Colon (tissue), 2 donors: ENCODE data around the gene GATA6.

Experiments used
- FAIRE-seq: peaks from 2 replicates; lab custom pipeline; 2012; peaks lifted over from hg19 to GRCh38; lab: Jason Lieb, UNC
- donor health status: control.
- donor health status: control.

Gene GATA6

DNA sequence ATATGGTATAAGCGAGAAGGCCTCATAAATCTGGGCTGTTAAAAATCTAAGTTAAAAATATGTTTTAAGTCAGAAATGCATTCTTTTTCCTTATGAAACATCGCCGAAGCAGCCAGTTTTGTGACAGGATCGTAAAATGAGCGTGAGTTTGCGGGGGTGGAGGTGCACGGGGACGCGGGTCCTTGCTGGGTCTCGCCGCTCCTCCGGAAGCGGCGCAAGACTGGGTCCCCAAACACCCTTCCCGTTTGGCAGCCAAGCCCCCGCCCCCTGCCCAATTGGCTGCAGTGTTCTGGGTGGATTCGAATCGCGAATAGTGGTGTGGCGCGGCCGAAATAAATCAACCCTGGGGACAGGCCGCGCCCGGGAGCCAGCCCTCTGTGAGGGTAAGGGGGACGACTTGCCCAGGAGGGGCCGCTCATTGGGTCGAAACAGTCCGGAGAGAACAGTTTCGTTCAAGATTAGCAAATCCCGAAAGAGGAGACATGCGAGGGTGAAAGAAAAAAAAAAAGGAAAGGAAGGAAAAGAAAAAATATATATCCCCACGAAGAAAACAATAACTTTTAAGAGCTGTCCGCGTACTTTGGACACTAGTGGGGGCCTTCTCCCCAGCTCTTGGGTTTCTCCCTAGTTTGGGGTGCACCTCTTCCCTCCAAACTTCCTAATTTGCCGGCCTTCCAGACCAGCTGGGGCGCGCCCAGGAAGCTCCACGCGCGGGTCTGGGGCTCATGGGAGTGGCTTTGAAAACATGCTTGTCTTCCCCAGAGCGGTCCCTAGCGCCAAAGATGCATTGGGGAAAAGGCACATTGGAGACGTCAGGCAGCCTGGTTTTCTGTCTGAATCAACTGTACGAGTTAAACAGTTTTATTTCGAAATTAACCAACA is 3.1 kb upstream of the GATA6 start:
- FAIRE-seq = no peak

DNA sequence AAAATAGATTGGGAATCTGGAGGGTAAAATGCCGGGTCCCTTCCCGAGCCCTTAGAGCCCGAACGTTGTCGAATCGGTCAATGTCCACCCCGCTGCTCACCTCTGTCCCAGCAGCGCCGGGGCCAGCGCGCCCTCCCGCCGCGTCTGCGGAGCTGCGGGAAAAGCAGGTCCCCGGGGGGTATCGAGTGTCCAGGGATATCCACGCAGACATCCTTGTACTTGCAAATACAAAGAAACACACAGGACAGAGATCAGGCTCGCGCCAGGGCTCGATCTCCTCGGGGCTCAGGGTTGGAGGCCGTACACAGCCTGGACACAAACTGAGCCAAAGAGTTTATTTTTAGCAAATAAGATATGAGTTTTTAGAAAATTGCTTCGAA is 2.3 kb upstream of the GATA6 start:
- no peak for FAIRE-seq

DNA sequence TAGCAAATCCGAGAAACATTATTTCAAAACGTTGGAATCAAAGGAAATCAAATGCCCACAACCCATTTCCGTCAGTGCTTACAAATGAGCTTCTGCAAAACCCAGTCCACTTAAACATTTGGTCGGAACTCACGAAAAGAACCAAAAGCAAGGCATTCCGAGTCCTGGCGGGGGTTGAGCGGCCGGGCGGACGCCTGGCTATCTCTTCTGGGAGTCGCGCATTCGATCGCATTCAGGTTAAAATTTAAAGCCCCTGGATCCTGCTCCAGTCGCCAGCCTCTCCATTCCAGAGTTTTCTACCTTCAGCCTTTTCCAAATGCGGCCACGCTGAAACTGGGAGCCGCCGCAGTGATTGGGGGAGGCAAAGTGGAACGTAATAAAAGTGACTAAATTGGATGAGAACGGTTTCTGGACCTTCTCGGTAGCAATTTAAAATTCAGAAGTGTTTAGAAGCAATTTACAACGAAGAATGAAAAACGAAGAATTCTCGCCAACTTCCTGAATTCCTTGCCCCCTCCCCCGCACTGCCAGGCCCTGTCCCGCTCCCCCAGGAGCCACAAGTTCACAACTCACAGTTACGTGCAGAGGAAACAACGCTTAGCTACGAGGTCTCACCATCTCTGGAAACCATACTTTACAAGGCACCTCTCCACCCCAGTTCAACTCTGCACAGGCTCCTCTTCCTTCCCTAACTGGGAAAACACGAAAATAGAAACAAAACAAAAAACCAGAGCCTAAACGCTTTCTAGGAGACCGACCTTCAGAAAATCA is 1.7 kb upstream of the GATA6 start:
- no peak for FAIRE-seq

DNA sequence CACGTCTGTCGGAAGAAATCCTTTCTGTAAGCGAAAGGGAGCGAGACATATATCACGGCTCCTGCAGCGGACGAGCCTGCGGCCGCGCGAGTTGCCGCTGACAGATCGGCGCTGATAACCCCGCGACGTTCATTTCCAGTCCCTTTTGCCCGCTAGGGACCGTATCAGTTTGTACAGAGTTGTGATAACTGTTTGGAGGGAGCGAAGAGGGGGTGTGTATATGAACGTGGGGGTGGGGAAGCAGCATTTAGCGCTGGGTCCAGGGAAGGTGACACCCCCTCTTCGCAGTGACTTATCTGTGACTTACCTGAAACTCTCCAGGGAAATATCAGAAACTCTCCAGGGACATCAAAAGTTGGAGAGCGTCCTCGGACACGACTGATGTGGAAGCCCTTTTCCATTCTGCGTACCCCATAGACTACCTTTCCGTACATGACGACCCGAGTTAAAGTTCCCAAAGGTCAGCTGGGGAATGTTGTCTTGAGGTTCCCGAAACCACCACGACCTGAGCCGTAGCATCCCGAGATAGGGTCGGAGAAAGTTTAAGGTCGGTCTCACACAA is 948 bp upstream of the GATA6 start:
- no peak for FAIRE-seq

DNA sequence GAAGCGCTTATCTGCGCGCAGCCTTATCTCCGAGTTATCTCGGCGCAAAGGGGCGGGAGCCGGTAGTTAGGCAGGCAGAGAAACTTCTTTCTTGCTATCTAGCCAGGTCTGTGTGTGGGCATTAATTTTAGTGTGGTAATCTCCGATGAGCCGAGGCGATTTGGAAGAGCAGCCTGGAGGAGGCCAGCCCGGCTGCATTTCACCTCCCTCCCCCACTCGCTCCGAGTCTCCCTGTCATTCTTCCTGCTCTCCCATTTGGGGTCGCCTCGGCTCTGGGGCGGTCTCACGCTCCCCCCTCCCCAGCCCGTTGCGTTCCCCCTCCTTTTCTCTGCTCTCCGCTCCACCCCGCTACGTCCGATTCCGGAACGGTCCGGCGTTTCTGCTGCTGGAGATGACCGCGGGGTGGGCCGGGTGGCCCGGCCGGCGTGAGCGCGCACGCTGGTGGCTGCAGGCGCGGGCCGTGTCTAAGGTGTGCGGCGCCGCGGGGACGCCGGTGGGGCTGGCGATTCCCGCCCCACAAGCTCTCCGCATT is 566 bp downstream of the GATA6 start:
- no peak for FAIRE-seq

DNA sequence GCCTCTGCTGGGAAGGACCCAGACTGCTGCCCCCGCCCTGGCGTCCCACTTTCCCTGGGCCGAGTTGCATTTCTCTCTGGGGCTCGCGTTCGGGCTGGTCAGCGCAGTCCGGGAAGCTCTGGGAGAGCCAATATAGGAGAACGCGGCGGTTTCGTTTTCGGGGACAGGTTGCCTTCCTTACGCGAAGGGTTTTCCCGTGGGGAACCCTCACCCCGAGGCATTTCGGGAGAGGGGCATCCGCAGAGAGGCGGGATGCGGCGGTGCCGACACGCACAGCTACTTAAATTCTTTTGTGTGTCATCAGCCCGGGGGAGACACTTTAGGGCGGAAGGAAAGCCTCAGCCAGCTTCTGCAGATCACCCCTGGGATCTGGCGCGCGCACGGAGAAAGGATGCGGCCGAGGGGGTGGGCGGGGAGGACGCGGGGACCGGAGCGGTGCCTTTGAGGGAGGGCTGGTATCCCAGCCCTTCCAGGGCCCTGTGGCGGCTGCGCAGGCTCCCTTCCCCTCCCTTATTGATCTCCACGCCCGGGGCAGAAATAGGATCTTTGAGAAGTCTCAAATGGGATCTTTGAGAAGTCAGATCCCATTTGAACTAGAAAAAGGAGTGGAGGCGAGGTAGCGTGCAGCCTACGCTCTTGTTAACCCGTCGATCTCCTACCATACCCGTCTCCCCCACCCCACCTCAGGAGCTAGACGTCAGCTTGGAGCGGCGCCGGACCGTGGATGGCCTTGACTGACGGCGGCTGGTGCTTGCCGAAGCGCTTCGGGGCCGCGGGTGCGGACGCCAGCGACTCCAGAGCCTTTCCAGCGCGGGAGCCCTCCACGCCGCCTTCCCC is 1.2 kb downstream of the GATA6 start:
- FAIRE-seq = no peak

DNA sequence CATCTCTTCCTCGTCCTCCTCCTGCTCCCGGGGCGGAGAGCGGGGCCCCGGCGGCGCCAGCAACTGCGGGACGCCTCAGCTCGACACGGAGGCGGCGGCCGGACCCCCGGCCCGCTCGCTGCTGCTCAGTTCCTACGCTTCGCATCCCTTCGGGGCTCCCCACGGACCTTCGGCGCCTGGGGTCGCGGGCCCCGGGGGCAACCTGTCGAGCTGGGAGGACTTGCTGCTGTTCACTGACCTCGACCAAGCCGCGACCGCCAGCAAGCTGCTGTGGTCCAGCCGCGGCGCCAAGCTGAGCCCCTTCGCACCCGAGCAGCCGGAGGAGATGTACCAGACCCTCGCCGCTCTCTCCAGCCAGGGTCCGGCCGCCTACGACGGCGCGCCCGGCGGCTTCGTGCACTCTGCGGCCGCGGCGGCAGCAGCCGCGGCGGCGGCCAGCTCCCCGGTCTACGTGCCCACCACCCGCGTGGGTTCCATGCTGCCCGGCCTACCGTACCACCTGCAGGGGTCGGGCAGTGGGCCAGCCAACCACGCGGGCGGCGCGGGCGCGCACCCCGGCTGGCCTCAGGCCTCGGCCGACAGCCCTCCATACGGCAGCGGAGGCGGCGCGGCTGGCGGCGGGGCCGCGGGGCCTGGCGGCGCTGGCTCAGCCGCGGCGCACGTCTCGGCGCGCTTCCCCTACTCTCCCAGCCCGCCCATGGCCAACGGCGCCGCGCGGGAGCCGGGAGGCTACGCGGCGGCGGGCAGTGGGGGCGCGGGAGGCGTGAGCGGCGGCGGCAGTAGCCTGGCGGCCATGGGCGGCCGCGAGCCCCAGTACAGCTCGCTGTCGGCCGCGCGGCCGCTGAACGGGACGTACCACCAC is 2.1 kb downstream of the GATA6 start:
- no peak for FAIRE-seq

DNA sequence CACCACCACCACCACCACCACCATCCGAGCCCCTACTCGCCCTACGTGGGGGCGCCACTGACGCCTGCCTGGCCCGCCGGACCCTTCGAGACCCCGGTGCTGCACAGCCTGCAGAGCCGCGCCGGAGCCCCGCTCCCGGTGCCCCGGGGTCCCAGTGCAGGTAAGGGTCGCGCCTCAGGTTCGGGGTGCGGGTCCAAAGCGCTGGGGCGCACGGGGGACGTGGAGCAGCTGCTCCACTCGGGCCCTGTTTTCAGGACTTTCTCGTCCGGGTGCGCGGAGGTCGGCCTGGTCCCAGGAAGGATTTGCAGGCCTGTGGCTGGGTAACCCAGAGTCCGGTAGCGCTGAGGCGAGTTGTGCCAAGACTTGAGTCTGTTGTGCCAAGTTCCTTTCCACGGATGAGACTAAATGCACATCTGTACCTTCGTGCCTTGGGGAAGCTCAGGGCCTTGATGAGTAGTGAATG is 2.8 kb downstream of the GATA6 start:
- FAIRE-seq = no peak

DNA sequence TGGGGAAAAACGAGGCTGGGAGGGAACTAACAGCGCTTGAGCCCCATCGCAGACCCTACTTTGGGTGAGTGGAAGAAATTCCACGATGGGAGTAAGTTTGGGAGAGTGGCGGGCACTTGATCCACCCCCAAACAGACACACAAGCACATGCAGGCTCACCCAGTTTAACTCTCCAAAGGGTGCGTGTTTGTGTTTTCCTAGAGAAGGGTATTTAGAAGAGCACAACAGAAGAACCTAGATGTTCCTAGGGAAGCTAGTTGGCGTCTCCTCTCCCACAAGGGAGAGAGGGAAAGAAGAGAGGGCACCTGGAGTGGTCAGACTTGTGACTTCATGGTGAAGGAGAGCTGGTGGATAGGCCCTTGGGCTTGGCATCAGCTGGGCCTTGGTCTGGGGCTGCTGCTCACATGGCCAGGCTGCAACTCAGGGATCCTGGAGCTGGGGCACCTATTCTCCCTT is 3.2 kb downstream of the GATA6 start:
- FAIRE-seq = no peak

DNA sequence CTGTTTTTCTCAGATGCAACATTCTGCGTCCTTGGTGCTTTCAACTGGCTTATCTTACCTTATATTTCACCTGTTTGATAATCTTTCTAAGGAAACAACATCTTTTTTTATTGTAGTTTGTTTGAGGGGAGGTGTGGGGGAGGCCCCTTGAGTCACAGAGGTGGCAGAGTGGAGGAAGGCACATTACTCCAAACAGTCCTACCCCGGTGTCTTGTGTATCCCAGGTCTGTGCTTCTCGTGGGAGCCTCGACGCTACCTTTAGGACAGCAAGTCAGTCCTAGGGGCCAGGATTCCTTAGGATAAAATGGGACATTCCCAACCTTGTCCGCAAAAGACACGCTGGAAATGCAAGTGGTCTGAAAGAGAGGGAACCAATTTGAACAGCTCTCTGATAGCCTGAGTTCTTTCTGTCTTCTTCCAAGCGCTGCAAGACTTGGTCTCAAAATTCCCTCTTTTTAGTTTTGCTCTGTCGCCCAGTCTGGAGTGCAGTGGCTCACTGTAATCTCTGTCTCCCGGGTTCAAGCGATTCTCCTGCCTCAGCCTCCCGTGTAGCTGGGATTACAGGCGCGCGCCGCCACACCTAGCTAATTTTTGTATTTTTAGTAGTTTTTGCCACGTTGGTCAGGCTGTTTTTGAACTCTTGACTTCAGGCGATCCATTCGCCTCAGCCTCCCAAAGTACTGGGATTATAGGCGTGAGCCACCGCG is 4.0 kb downstream of the GATA6 start:
- no peak for FAIRE-seq

DNA sequence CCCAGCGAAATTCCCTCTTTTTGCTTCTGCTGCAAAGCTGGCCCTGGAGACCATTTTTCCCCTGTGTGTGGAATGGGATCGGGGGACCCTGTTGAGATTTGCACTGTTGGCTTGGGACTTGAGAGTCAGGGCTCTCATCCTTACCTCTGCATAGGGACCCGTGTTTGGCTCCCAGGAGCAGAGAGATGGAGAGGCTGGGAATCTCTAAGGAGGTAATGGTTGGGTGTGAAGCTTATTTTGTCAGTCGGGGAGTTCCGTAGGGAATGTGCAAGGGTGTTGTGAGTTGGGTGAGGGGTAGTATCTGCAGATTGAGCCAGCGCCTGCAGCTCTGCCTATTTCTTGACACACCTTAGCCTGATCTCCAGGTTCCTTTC is 4.5 kb downstream of the GATA6 start:
- no peak for FAIRE-seq

DNA sequence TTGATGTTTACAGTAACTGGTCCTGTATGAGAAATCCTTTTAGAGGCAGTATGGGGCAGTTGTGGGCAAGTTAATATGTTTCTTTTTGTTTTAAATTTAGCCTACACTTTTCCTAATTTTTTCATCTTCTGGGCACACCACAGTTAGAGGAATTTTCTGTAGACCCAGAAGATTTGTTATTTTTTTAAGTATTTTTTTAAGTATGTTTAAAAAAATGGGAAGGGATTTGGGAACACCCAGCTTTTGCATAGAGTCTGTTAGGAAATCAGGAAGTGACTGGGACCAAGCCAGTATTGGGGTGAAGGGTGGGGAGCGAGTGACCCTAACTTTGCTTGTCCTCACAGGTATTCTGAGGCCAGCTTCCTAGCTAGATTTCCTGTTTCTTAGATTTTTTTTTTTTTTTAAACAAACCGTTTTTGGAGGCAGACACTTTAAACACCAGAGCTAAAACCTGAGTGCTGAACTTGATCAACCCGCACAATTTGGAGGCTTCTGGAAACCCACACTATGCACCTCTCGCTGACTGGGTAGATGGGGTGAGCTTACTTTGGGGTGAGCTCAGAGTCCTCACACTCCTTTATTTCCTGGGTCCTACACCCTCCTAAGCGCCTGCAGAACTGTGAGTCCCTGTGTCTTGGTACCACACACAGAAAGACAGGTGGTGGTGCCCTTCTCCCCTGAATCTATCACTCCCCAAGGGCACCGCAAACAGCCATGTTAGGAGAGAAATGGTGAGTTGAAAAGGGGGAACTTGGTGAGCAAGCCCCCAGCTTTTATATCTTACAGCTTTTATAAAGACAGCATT is 5.2 kb downstream of the GATA6 start:
- FAIRE-seq = no peak

DNA sequence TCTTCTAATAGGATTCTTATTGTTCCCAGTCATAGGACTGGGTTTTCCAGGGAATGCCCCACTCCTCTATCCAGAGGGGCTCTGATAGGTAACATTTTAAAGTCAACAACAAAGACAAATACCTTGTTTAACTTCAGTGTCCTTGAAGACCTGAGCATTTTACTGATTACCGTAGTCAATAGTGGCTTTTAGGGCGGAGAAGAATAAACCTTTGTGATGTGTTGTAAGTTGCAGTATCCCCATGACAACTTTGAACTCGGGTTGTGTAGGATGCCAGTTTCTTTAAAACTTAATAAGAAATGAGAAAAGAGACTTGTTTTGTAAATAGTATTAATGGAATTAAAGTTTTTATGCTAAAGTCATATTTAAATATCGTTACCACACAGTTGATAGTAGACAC is 6.0 kb downstream of the GATA6 start:
- no peak for FAIRE-seq

DNA sequence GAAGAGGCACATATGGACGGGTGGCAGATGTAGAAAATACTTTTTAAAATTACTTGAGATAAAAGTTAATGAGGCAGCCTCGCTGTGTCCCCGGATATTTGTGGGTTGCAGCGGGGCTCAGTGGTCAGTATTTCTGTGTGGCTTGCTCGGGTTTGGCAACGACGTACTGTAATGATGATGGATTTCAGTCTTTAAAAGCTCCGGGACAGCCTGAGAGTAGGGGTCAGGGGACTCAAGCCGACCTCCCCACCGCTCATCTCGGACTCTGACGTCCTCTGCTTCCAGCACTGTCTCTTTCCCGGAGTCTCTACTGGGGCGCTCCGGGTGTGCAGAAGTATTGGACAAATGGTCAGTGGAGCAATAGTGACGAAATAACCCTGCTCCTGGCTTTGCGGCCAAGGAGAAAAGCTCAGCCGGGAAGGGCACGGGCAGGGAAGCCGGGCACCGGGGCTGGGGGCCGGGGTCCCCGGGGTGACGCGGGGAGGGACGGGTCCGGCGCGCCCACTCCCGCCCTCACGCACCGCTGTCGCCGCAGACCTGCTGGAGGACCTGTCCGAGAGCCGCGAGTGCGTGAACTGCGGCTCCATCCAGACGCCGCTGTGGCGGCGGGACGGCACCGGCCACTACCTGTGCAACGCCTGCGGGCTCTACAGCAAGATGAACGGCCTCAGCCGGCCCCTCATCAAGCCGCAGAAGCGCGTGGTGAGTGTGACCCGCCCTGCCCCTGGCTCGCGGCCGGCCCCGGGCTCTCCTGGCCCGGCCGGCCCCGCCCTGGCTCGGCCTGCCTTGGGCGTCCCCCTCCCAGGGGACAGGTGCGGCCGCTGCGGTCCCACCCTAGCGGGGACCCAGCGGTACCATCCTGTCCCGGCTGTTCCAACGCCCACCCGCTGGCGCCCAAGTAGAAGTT is 7.3 kb downstream of the GATA6 start:
- no peak for FAIRE-seq

DNA sequence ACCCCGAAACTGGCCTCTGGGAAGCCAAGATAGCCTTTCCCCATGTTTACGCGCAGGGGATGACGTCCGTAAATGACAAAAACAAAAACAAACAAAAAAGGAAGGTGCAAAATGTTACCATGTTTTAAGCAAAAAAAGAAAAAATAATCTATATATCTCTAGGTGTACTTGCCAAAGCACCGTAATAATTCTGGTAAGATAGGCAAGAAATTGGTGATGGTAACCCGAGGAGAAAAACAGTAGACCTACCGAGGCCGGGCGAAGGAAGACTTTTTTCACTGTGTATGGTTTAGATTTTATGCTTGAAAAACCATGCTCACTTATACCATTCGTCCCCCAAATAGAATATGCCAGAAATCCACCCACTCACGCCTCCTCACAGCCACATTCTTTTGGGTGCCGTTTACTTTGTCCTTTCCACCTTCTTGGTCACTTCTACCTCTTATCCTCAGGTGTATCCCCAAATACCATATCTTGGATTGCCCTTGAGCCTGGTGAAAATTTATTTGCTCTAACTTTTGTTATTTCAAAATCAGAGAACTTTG is 8.0 kb downstream of the GATA6 start:
- FAIRE-seq = no peak

DNA sequence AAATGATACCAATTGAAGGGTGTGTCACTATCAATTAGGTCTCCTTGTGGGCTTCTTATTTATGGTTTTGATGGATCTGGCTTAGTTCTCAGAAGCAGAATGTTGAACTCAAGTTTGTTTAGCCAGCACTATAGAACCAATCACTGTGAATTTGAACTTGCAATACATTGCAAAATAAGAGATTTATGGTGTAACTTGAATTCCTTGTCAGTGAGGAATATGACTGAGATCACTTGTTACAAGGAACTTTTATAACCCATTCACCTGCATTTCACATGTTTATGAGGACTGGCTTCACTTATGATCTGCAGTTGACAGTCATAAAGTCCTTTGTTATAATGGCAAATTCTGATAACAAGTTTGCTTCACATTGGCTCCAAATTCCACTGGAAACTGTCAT is 9.8 kb downstream of the GATA6 start:
- peak; percentile 84 for FAIRE-seq

DNA sequence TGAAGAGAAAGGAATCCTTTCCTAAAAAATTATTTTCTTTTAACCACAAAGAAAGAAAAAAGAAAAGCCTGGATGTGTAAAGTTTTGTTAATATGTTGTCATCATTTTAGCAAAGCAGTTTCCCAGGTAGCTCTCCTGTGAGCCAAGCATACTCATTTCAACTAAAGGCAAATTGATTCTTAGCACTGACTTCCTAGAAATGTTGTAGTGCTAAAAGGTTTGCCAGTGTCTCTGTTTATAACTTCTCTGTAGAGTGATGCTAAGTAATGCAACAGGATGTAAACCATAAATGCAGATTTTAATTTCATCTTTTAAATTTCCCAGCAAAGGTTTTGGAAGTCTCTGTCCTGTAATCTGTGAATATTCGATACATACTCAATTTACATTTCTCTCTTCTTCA is 10.2 kb downstream of the GATA6 start:
- no peak for FAIRE-seq

DNA sequence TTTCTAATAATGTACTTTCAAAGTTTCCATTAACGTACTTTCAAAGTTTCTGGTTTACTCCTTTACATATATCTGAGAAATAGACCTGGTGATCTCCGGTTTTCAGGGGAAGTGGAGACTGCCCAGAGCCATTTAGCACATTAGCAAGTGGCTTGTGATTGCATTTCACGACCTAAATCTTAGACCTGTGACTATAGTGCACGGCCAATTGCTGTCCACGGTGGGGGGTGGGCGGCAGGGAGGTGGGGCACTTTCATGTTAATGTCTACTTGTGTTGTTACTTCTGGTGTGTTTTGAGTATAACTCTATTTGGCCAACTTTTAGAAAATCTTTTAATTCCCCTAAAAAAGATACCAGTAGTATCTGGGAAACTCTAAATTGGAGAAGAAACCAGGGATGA is 11.3 kb downstream of the GATA6 start:
- FAIRE-seq = no peak
